WTC11 (cell line): Measurements from ENCODE around the gene PSMD1.

Experiments used
- IRF2 ChIP-seq: sonication (generic); formaldehyde crosslinking; IDR thresholded peaks from 2 replicates; pipeline ENCODE4 v1.8.0; 2022; ENCODE audit warnings: low read depth, missing genetic modification reagents, borderline replicate concordance
- JUN ChIP-seq: sonication (generic); formaldehyde crosslinking; IDR thresholded peaks from 2 replicates; pipeline ENCODE4 v1.8.0; 2023; ENCODE audit warnings: mild to moderate bottlenecking, missing genetic modification reagents
- NR1H2 ChIP-seq: sonication (generic); formaldehyde crosslinking; IDR thresholded peaks from 2 replicates; pipeline ENCODE4 v1.9.0; 2021; ENCODE audit warnings: mild to moderate bottlenecking, moderate library complexity, missing genetic modification reagents
- NR3C1 ChIP-seq: sonication (generic); formaldehyde crosslinking; conservative IDR thresholded peaks from 2 replicates; pipeline ENCODE4 v1.8.1; 2023; ENCODE audit warnings: low read depth, mild to moderate bottlenecking, missing genetic modification reagents
- RORB ChIP-seq: fragments of 250-450 bp; sonication (Bioruptor Pico); IDR thresholded peaks from 2 replicates; pipeline ENCODE4 v1.9.0; 2021; ENCODE audit warnings: mild to moderate bottlenecking
- SP1 ChIP-seq: sonication (generic); formaldehyde crosslinking; conservative IDR thresholded peaks from 2 replicates; pipeline ENCODE4 v1.8.1; 2022; ENCODE audit warnings: missing genetic modification reagents
- TP53 ChIP-seq: sonication (generic); formaldehyde crosslinking; IDR thresholded peaks from 2 replicates; pipeline ENCODE4 v1.8.1; 2023; ENCODE audit warnings: mild to moderate bottlenecking, missing genetic modification reagents
- ZNF263 ChIP-seq: sonication (generic); formaldehyde crosslinking; IDR thresholded peaks from 2 replicates; pipeline ENCODE4 v1.8.1; 2022; ENCODE audit warnings: low read depth, mild to moderate bottlenecking, moderate library complexity, missing genetic modification reagents
- TF ChIP-seq, protein P1 (sequence below): fragments of 200-600 bp; IDR thresholded peaks from 2 replicates; pipeline ENCODE4 v1.8.0; 2022; ENCODE audit warnings: antibody characterized with exemption
- TF ChIP-seq, protein P2 (sequence below): fragments of 250-450 bp; sonication (Bioruptor Pico); IDR thresholded peaks from 2 replicates; pipeline ENCODE4 v1.9.0; 2021; ENCODE audit warnings: mild to moderate bottlenecking, borderline replicate concordance
- TF ChIP-seq, protein P3 (sequence below): sonication (generic); formaldehyde crosslinking; IDR thresholded peaks from 2 replicates; pipeline ENCODE4 v1.8.0; 2022; ENCODE audit warnings: mild to moderate bottlenecking, missing genetic modification reagents
- TF ChIP-seq, protein P4 (sequence below): sonication (generic); formaldehyde crosslinking; IDR thresholded peaks from 2 replicates; pipeline ENCODE4 v1.8.1; 2022; ENCODE audit warnings: missing genetic modification reagents, borderline replicate concordance

DNA sequence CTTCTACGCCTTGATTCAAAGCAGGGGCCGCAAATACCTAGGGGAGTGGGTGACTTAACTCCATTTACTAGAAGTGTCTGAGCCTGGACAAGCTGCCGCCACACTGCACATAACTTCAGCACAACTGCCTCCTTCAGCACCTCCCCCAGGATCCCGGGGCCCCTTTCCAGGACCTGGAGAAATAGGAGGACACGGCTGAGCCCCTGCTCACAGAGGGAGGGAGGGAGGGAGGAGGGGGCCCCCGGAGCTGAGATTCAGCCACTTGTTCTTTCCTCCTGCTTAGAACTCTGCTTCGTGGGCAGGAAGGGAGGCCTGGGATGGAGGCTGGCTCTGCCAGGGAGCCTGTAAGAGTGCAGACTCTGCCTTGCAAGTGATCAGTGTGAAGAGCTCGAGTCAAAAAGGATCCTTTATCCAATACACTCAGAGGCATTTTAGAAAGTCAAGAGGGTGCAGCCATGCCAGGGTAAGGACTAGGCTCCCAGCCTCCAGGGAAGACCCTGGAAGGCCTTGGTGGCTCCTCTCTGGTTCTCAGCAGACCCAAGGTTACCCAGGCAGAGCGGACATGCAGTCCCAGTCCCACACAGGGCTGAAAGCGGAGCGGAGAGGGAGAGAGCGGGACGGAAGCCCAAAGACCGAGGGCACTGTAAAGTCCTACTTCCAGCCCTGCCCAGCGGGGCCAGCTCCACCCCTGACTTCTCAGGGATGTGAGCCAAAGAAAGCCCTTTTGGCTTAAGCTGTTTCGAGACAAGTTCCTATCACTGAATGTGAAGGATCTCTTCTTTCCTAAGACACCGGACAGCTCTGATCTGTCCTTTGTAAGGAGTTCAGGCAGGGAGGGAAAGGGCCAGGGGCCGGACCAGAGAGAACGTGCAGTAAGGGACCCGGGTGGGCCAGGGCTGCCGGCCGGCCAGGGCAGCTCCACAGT lies 133.2 kb downstream of the PSMD1 start:
- TF ChIP-seq, protein P1, sequence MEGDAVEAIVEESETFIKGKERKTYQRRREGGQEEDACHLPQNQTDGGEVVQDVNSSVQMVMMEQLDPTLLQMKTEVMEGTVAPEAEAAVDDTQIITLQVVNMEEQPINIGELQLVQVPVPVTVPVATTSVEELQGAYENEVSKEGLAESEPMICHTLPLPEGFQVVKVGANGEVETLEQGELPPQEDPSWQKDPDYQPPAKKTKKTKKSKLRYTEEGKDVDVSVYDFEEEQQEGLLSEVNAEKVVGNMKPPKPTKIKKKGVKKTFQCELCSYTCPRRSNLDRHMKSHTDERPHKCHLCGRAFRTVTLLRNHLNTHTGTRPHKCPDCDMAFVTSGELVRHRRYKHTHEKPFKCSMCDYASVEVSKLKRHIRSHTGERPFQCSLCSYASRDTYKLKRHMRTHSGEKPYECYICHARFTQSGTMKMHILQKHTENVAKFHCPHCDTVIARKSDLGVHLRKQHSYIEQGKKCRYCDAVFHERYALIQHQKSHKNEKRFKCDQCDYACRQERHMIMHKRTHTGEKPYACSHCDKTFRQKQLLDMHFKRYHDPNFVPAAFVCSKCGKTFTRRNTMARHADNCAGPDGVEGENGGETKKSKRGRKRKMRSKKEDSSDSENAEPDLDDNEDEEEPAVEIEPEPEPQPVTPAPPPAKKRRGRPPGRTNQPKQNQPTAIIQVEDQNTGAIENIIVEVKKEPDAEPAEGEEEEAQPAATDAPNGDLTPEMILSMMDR = no peak
- TF ChIP-seq IRF2 (CRISPR knock-in tag) (no peak), JUN (CRISPR knock-in tag) (no peak), TP53 (no peak), NR3C1 (CRISPR knock-in tag) (no peak), NR1H2 (CRISPR knock-in tag) (no peak), RORB (CRISPR knock-in tag) (no peak), SP1 (no peak), ZNF263 (no peak)
- TF ChIP-seq, protein P2, sequence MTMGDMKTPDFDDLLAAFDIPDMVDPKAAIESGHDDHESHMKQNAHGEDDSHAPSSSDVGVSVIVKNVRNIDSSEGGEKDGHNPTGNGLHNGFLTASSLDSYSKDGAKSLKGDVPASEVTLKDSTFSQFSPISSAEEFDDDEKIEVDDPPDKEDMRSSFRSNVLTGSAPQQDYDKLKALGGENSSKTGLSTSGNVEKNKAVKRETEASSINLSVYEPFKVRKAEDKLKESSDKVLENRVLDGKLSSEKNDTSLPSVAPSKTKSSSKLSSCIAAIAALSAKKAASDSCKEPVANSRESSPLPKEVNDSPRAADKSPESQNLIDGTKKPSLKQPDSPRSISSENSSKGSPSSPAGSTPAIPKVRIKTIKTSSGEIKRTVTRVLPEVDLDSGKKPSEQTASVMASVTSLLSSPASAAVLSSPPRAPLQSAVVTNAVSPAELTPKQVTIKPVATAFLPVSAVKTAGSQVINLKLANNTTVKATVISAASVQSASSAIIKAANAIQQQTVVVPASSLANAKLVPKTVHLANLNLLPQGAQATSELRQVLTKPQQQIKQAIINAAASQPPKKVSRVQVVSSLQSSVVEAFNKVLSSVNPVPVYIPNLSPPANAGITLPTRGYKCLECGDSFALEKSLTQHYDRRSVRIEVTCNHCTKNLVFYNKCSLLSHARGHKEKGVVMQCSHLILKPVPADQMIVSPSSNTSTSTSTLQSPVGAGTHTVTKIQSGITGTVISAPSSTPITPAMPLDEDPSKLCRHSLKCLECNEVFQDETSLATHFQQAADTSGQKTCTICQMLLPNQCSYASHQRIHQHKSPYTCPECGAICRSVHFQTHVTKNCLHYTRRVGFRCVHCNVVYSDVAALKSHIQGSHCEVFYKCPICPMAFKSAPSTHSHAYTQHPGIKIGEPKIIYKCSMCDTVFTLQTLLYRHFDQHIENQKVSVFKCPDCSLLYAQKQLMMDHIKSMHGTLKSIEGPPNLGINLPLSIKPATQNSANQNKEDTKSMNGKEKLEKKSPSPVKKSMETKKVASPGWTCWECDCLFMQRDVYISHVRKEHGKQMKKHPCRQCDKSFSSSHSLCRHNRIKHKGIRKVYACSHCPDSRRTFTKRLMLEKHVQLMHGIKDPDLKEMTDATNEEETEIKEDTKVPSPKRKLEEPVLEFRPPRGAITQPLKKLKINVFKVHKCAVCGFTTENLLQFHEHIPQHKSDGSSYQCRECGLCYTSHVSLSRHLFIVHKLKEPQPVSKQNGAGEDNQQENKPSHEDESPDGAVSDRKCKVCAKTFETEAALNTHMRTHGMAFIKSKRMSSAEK = no peak
- TF ChIP-seq, protein P3, sequence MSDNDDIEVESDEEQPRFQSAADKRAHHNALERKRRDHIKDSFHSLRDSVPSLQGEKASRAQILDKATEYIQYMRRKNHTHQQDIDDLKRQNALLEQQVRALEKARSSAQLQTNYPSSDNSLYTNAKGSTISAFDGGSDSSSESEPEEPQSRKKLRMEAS (CRISPR knock-in tag) = no peak
- TF ChIP-seq, protein P4, sequence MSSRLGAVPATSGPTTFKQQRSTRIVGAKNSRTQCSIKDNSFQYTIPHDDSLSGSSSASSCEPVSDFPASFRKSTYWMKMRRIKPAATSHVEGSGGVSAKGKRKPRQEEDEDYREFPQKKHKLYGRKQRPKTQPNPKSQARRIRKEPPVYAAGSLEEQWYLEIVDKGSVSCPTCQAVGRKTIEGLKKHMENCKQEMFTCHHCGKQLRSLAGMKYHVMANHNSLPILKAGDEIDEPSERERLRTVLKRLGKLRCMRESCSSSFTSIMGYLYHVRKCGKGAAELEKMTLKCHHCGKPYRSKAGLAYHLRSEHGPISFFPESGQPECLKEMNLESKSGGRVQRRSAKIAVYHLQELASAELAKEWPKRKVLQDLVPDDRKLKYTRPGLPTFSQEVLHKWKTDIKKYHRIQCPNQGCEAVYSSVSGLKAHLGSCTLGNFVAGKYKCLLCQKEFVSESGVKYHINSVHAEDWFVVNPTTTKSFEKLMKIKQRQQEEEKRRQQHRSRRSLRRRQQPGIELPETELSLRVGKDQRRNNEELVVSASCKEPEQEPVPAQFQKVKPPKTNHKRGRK (CRISPR knock-in tag) = no peak
